GM19351 (cell line): ENCODE measurements around the gene JADE3.
"Not testable (repeated sequence)": the region's sequence is repeated elsewhere in the genome, so short reads cannot be mapped to it uniquely, and the experiment has no call there.

Experiments
- ATAC-seq: cut with Tn5 transposase; IDR thresholded peaks from one replicate; pipeline ENCODE4 v1.9.1; 2021; ENCODE audit warnings: mild to moderate bottlenecking, moderate library complexity; ENCODE audit not compliant: unreplicated experiment

The JADE3 gene

GRCh38 chrX:46929439-46930261 is 17.4 kb downstream of the JADE3 start:
- ATAC-seq: no peak

DNA sequence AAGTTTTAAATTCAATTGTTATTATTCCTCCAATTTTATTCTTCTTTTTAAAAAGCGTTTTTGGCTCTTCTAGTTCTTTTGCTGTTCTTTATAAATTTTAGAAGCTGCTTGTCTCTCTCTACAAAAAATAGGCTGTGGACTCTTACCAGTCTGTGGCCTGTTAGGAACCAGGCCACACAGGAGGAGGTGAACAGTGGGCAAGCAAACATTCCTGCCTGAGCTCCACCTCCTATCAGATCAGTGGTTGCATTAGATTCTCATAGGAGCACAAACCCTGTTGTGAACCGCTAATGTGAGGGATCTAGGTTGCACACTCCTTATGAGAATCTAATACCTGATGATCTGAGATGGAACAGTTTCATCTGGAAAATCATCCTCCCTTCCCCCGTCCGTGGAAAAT is 23.1 kb downstream of the JADE3 start:
- no peak for ATAC-seq

- no peak for ATAC-seq
Observed at GRCh38 chrX:46938589-46938988, 26.4 kb downstream of the JADE3 start.

- ATAC-seq: no peak
Observed at GRCh38 chrX:46941341-46941740, 29.1 kb downstream of the JADE3 start.

DNA sequence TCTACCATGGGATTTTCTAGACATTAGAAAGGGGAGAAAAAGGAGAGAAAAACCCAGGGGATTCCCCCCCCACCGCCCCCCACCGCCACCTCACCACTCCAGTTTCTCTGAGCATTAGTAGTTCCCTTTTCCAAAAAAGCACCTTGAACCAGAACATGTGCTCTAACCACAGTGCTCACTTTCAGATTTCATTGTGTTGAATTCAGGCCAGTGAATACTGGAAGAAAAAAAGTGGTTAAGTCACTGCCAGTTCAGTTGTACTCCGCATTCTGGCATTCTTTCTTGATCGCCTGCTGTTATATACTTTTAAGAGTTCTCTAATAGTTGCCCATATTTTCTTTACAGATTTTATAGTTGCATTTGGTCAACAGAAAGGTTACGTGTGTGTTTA is 40.9 kb downstream of the JADE3 start:
- peak; percentile 72 for ATAC-seq

- ATAC-seq: peak; percentile 68
Observed at GRCh38 chrX:46953597-46953996, 41.4 kb downstream of the JADE3 start.

DNA sequence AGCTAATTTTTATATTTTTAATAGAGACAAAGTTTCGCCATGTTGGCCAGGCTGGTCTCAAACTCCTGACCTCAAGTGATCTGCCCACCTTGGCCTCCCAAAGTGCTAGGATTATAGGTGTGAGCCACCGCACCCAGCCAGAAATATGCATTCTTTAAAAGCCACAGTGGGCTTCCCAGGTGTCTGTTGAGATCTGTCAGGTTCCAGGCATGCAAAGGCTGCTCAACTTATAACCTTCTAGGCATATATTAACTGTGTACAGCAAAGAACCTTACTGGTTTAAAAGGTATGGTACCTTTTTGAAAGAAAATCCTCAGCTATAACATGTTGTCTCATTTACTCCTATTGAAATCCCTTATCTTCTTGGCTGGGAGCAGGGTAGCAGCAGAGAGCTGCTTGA is 42.5 kb downstream of the JADE3 start:
- ATAC-seq: no peak

- not testable (repeated sequence) for ATAC-seq
Observed at GRCh38 chrX:46956589-46956988, 44.4 kb downstream of the JADE3 start.

- no peak for ATAC-seq
Observed at GRCh38 chrX:46957297-46957696, 45.1 kb downstream of the JADE3 start.

DNA sequence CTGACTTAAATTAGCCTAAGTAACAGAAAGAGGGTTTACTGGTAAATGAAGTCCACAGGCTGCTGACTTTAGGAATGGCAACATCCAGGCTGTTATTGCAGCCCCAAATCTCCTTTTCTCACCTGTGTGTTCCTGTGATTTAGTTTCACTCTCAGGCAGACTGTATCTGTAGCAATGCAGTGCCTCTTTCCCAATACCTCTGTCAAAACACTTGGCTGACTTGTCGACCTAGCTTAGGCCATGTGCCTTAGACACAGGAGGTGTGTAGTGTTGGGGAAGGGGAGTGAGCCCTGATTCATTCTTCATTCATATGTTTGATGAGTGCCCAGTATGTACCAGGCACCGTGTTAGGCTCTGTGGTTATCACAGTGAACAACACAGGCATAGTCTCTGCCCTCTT is 46.9 kb downstream of the JADE3 start:
- ATAC-seq: no peak

DNA sequence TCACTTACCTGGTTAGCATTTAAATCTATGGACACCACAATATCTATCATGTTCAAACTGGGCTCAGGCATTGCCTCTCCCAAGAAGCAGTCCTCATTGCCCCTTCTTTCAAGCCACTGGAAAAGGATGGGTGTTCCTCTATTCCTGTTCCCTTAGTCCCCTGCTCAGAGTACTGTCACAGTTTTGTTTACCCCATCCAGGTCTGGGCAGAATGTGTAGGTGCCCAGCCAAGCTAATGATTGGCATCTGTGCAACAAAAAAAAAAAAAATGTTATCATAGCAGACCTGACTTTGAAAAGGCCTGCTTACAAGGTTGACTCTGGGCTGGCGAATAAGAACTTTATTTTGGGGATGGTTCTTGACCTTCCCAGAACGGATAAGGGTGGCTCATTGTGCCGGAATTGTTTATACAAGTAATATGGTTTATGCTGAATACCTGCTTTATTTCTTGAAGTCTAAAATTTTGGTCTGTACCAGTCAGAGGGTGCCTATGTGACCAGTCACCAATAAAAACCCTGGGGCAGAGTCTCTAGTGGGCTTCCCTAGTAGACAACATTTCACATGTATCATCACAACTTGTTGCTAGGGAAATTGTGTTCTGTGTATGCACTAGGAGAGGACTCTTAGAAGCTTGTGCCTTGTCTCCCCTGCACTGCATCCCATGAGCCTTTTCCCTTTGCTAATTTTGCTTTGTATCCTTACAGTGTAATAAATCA is 47.9 kb downstream of the JADE3 start:
- no peak for ATAC-seq

GRCh38 chrX:46961097-46961496 is 48.9 kb downstream of the JADE3 start:
- ATAC-seq: peak; percentile 37

DNA sequence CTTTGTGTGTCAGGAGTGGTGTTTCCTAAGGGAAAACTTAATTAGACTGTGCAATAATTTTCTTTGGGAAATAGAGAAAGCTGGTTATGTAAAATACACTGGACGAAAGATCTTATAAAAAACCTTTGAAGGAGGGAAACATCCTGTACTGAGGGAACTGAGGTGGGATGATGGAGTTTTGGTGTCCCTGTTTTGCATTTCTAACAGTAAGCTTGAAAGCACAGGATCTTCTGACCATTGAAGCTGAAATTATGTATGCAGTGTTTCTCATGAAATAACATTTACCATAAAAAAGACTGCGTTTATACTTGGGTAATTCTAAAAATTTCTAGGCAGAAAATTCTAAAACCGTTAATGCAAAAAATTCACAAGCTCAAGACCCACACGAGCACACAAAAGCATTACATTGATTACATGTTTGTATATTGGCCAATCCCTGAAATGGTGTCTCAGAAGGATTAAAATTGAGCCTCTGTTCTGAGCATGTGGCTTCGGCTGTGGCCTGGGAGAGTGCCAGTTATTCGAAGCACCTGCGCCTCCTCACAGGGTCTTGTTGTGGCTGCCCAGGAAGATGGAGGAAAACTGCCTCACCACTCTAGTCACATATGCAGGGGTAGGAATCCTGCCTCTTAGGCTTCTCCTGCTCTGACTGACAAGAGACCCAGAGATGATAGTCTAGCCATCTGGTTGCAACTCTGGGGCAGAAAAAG is 49.5 kb downstream of the JADE3 start:
- no peak for ATAC-seq

GRCh38 chrX:46965125-46965758 is 53.0 kb downstream of the JADE3 start:
- ATAC-seq: peak; percentile 30

DNA sequence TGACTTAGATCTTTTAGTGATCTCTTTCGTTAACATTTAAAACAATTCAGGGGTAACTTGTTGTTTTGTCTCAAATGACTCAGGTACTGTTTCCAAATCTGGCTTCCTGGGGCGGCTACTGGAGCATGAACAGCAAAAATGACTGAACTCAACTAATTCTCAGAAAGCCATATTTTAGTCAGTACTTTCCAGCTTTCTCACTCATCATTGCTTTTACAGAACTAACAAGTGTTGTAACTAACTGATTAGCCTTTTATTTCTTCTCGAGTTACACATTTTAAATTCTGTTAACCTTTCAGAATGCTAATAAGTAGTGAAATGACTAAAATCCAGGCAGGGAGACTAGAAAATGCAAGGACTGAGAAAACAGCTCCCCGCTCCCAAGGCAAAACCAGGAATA is 55.3 kb downstream of the JADE3 start:
- ATAC-seq: peak; percentile 71

DNA sequence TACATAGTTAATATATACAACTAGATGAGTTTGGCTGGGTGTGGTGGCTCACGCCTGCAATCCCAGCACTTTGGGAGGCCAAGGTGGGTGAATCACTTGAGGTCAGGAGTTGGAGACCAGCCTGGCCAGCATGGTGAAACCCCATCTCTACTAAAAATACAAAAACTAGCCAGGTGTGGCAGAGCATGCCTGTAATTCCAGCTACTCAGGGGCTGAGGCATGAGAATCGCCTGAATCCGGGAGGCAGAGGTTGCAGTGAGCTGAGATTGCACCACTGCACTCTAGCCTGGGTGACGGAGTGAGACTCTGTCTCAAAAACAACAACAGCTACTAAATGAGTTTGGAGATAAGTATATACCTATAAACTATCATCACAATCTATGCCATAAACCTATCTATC is 64.8 kb downstream of the JADE3 start:
- not testable (repeated sequence) for ATAC-seq

GRCh38 chrX:46978341-46979291 is 66.4 kb downstream of the JADE3 start:
- peak; percentile 86 for ATAC-seq

- ATAC-seq: no peak
Observed at GRCh38 chrX:46984705-46985104, 72.5 kb downstream of the JADE3 start.

- ATAC-seq: no peak
Observed at GRCh38 chrX:46989548-46989947, 77.3 kb downstream of the JADE3 start.

- no peak for ATAC-seq
Observed at GRCh38 chrX:46991664-46992063, 79.4 kb downstream of the JADE3 start.
